WTC11 (cell line): ENCODE measurements around the gene SYT15. TPM values are rescaled to one million over a fixed set of nuclear protein-coding genes. Genes with fewer than 3 reads are reported as not detected.
A peak's percentile ranks its signal among the peaks of the same experiment; 100 is the strongest.

ENCODE experiments used
- ATAC-seq: fragments of 200-7000 bp; cut with Tn5 transposase; 2 replicates; pipeline ENCODE4 v1.10.0; 2021; ENCODE audit warnings: mild to moderate bottlenecking, moderate library complexity
- CTCF ChIA-PET: fragments of 300-600 bp; sonication (Branson Sonifier 250); formaldehyde crosslinking; loops from one replicate; lab custom pipeline; 2021; ENCODE audit warnings: antibody characterized with exemption; lab: Charles Lee
- POLR2A ChIA-PET: fragments of 350-600 bp; sonication (Branson Sonifier 250); formaldehyde crosslinking; loops from one replicate; lab custom pipeline; 2021; ENCODE audit warnings: antibody characterized with exemption; lab: Charles Lee
- DNase-seq: peaks from one replicate; pipeline ENCODE4 v3.0.0; 2021; ENCODE audit warnings: low spot score
- H3K27ac Mint-ChIP-seq: 2 replicates; pipeline ENCODE4 v1.8.0; 2021; ENCODE audit warnings: mixed read lengths
- H3K27me3 Mint-ChIP-seq: 2 replicates; pipeline ENCODE4 v1.8.0; 2021; ENCODE audit warnings: low read depth, mild to moderate bottlenecking, moderate library complexity, mixed read lengths
- H3K36me3 Mint-ChIP-seq: 2 replicates; pipeline ENCODE4 v1.8.0; 2021; ENCODE audit warnings: mixed read lengths
- H3K4me1 Mint-ChIP-seq: 2 replicates; pipeline ENCODE4 v1.8.0; 2022; ENCODE audit warnings: mixed read lengths
- H3K4me3 Mint-ChIP-seq: 2 replicates; pipeline ENCODE4 v1.8.0; 2021; ENCODE audit warnings: mild to moderate bottlenecking, moderate library complexity, mixed read lengths
- H3K9me3 Mint-ChIP-seq: 2 replicates; pipeline ENCODE4 v1.8.0; 2021; ENCODE audit warnings: mixed read lengths
- E2F4 ChIP-seq: sonication (generic); formaldehyde crosslinking; IDR thresholded peaks from 2 replicates; pipeline ENCODE4 v1.8.1; 2022; ENCODE audit warnings: low read depth, mild to moderate bottlenecking, moderate library complexity, missing genetic modification reagents, borderline replicate concordance
- EMX1 ChIP-seq: fragments of 250-450 bp; sonication (Bioruptor Pico); IDR thresholded peaks from 2 replicates; pipeline ENCODE4 v1.8.0; 2021; ENCODE audit warnings: mild to moderate bottlenecking
- GRHL2 ChIP-seq: fragments of 250-450 bp; sonication (Bioruptor Pico); IDR thresholded peaks from 2 replicates; pipeline ENCODE4 v1.8.0; 2022; ENCODE audit warnings: mild to moderate bottlenecking, moderate library complexity; ENCODE audit not compliant: insufficient replicate concordance, severe bottlenecking
- GTF2I ChIP-seq: fragments of 250-450 bp; sonication (Bioruptor Pico); conservative IDR thresholded peaks from 2 replicates; pipeline ENCODE4 v1.4.0; 2021; ENCODE audit warnings: mild to moderate bottlenecking
- KAT7 ChIP-seq: sonication (generic); formaldehyde crosslinking; IDR thresholded peaks from 2 replicates; pipeline ENCODE4 v1.8.1; 2023; ENCODE audit warnings: missing genetic modification reagents, mild to moderate bottlenecking, borderline replicate concordance
- NR3C1 ChIP-seq: sonication (generic); formaldehyde crosslinking; conservative IDR thresholded peaks from 2 replicates; pipeline ENCODE4 v1.8.1; 2023; ENCODE audit warnings: low read depth, mild to moderate bottlenecking, missing genetic modification reagents
- PRDM15 ChIP-seq: sonication (generic); formaldehyde crosslinking; IDR thresholded peaks from 2 replicates; pipeline ENCODE4 v1.8.0; 2022; ENCODE audit warnings: missing genetic modification reagents
- PREB ChIP-seq: sonication (generic); formaldehyde crosslinking; IDR thresholded peaks from 2 replicates; pipeline ENCODE4 v1.8.1; 2022; ENCODE audit warnings: mild to moderate bottlenecking, missing genetic modification reagents, moderate library complexity, borderline replicate concordance
- SMAD4 ChIP-seq: sonication (generic); formaldehyde crosslinking; IDR thresholded peaks from 2 replicates; pipeline ENCODE4 v1.8.0; 2022; ENCODE audit warnings: mild to moderate bottlenecking, missing genetic modification reagents
- ZBTB21 ChIP-seq: sonication (generic); formaldehyde crosslinking; IDR thresholded peaks from 2 replicates; pipeline ENCODE4 v1.8.1; 2023; ENCODE audit warnings: mild to moderate bottlenecking, missing genetic modification reagents, borderline replicate concordance
- ZNF121 ChIP-seq: sonication (generic); formaldehyde crosslinking; IDR thresholded peaks from 2 replicates; pipeline ENCODE4 v1.8.0; 2023; ENCODE audit warnings: missing genetic modification reagents
- ZNF423 ChIP-seq: fragments of 250-450 bp; sonication (Bioruptor Pico); IDR thresholded peaks from 2 replicates; pipeline ENCODE4 v2.1.2; 2022; ENCODE audit warnings: mild to moderate bottlenecking, moderate library complexity
- ZNF512 ChIP-seq: sonication (generic); formaldehyde crosslinking; IDR thresholded peaks from 2 replicates; pipeline ENCODE4 v1.8.1; 2022; ENCODE audit warnings: missing genetic modification reagents, borderline replicate concordance
- ZNF671 ChIP-seq: fragments of 250-450 bp; sonication (Bioruptor Pico); IDR thresholded peaks from 2 replicates; pipeline ENCODE4 v1.8.0; 2021; ENCODE audit warnings: mild to moderate bottlenecking
- ZSCAN18 ChIP-seq: fragments of 250-450 bp; sonication (Bioruptor Pico); IDR thresholded peaks from 2 replicates; pipeline ENCODE4 v2.1.2; 2022; ENCODE audit warnings: mild to moderate bottlenecking, moderate library complexity
- total RNA-seq: library from RNA; stranded (reverse); gene quantifications from 3 replicates; pipeline ENCODE4 v1.2.3, GENCODE V29; 2021
- TF ChIP-seq, protein P1 (sequence below): sonication (generic); formaldehyde crosslinking; IDR thresholded peaks from 2 replicates; pipeline ENCODE4 v1.8.1; 2023; ENCODE audit warnings: mild to moderate bottlenecking, missing genetic modification reagents, moderate library complexity
- TF ChIP-seq, protein P2 (sequence below): sonication (generic); formaldehyde crosslinking; IDR thresholded peaks from 2 replicates; pipeline ENCODE4 v1.8.1; 2023; ENCODE audit warnings: mild to moderate bottlenecking, missing genetic modification reagents, moderate library complexity
- TF ChIP-seq, protein P3 (sequence below): sonication (generic); formaldehyde crosslinking; IDR thresholded peaks from 2 replicates; pipeline ENCODE4 v1.8.0; 2022; ENCODE audit warnings: mild to moderate bottlenecking, missing genetic modification reagents
- TF ChIP-seq, protein P4 (sequence below): fragments of 250-450 bp; sonication (Bioruptor Pico); conservative IDR thresholded peaks from 2 replicates; pipeline ENCODE4 v1.9.0; 2021; ENCODE audit warnings: mild to moderate bottlenecking
- TF ChIP-seq, protein P5 (sequence below): sonication (generic); formaldehyde crosslinking; IDR thresholded peaks from 2 replicates; pipeline ENCODE4 v1.8.0; 2022; ENCODE audit warnings: mild to moderate bottlenecking, missing genetic modification reagents

SYT15 gene
- total RNA-seq, 1 experiment from 2014 or later = 1.5 TPM

- POLR2A ChIA-PET = interaction anchor here (1.2 kb wide), 1 partner anchor 12 kb away, joined by 5 read pairs; no protein-coding TSS in a partner anchor
- Mint-ChIP-seq H3K4me3 (peak overlapping the region; percentile 84), H3K36me3 (no peaks in the 10 kb centered on the region), H3K9me3 (no peaks in the 10 kb centered on the region), H3K4me1 (peaks cover 9% of the 10 kb centered on the region), H3K27ac (no peak overlapping the region), H3K27me3 (no peaks in the 10 kb centered on the region; the same call in none of the 2 replicates)
- CTCF ChIA-PET = interaction anchor here (0.6 to 3.3 kb wide), 6 partner anchors 9 to 1219 kb away, joined by 3 to 40 read pairs (median 4); no protein-coding TSS in a partner anchor
- DNase-seq (peak; percentile 65), ATAC-seq (peak; percentile 11)
- TF ChIP-seq ZNF423 (CRISPR knock-in tag) = no peak
- TF ChIP-seq, protein P1, sequence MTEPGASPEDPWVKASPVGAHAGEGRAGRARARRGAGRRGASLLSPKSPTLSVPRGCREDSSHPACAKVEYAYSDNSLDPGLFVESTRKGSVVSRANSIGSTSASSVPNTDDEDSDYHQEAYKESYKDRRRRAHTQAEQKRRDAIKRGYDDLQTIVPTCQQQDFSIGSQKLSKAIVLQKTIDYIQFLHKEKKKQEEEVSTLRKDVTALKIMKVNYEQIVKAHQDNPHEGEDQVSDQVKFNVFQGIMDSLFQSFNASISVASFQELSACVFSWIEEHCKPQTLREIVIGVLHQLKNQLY = no peak
- TF ChIP-seq ZNF121 (CRISPR knock-in tag) = no peak
- TF ChIP-seq, protein P2, sequence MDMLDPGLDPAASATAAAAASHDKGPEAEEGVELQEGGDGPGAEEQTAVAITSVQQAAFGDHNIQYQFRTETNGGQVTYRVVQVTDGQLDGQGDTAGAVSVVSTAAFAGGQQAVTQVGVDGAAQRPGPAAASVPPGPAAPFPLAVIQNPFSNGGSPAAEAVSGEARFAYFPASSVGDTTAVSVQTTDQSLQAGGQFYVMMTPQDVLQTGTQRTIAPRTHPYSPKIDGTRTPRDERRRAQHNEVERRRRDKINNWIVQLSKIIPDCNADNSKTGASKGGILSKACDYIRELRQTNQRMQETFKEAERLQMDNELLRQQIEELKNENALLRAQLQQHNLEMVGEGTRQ (CRISPR knock-in tag) = 0 out of 2 replicates have a peak, but pooled peaks have one; percentile 18
- no peak for TF ChIP-seq GRHL2
- no peak for TF ChIP-seq SMAD4
- TF ChIP-seq, protein P3, sequence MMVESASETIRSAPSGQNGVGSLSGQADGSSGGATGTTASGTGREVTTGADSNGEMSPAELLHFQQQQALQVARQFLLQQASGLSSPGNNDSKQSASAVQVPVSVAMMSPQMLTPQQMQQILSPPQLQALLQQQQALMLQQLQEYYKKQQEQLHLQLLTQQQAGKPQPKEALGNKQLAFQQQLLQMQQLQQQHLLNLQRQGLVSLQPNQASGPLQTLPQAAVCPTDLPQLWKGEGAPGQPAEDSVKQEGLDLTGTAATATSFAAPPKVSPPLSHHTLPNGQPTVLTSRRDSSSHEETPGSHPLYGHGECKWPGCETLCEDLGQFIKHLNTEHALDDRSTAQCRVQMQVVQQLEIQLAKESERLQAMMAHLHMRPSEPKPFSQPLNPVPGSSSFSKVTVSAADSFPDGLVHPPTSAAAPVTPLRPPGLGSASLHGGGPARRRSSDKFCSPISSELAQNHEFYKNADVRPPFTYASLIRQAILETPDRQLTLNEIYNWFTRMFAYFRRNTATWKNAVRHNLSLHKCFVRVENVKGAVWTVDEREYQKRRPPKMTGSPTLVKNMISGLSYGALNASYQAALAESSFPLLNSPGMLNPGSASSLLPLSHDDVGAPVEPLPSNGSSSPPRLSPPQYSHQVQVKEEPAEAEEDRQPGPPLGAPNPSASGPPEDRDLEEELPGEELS (CRISPR knock-in tag) = 0 out of 2 replicates have a peak, but pooled peaks have one; percentile 24
- TF ChIP-seq NR3C1 (CRISPR knock-in tag) = no peak
- TF ChIP-seq KAT7 (CRISPR knock-in tag) = no peak
- no peak for TF ChIP-seq PREB (CRISPR knock-in tag)
- peak; percentile 81 for TF ChIP-seq PRDM15 (CRISPR knock-in tag)
- no peak for TF ChIP-seq ZSCAN18 (CRISPR knock-in tag)
- no peak for TF ChIP-seq E2F4 (CRISPR knock-in tag)
- no peak for TF ChIP-seq EMX1 (CRISPR knock-in tag)
- no peak for TF ChIP-seq ZNF671 (CRISPR knock-in tag)
- TF ChIP-seq, protein P4, sequence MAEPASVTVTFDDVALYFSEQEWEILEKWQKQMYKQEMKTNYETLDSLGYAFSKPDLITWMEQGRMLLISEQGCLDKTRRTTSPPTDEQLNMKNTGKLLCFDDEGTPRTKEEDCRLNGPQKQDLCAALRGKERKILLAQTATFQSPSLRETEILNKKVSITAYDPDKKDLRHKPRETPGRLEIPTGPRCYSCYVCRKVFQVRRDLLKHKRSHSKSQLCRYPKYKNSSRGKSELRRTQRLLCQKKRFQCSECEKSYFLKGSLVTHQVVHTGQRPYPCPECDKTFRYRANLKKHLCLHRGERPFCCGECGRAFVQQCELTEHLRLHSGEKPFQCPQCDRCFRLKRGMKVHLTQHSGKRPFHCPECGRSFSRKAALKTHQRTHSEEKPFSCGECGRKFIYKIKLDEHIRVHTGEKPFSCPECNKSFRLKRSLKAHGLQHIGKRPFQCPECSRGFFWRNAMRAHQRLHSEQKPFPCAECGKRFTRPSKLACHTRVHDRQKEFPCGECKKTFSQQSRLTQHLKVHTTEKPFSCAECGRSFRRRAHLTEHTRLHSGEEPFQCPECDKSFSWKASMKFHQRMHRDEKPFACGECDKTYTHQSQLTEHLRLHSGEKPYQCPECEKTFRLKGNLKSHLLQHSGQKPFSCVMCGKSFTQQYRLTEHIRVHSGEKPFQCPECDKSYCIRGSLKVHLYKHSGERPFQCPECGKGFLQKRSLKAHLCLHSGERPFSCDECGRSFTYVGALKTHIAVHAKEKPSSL (CRISPR knock-in tag) = no peak
- TF ChIP-seq ZBTB21 (CRISPR knock-in tag) = no peak
- no peak for TF ChIP-seq ZNF512 (CRISPR knock-in tag)
- no peak for TF ChIP-seq GTF2I (CRISPR knock-in tag)
- TF ChIP-seq, protein P5, sequence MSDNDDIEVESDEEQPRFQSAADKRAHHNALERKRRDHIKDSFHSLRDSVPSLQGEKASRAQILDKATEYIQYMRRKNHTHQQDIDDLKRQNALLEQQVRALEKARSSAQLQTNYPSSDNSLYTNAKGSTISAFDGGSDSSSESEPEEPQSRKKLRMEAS (CRISPR knock-in tag) = peak; percentile 72
These were observed 21.4 kb upstream of the SYT15 start for GRCh38 chr10:46557319-46558121.
